Renal cortex interstitium (tissue), 15 donors: Measurements from ENCODE around the gene TBC1D3H. TPM values are rescaled to one million over a fixed set of nuclear protein-coding genes. Genes with fewer than 3 reads are reported as not detected.
"Not testable (repeated sequence)": the region's sequence is repeated elsewhere in the genome, so short reads cannot be mapped to it uniquely, and the experiment has no call there.

Experiments
- DNase-seq, 11 donors: peaks; one replicate each; pipeline ENCODE4 v3.0.0-alpha.2; 2013; ENCODE audit warnings: low read depth in 9 of 11, low spot score in 4 of 11; ENCODE audit errors: extremely low read depth in 1 of 11
- long read RNA-seq, 16 experiments: transcript quantifications; one replicate each; lab custom pipeline, GENCODE V29; 2026
- polyA plus RNA-seq, 3 donors: library from polyadenylated mRNA; unstranded; fragments of 120-200 nt; gene quantifications; one replicate each; pipeline ENCODE4 v1.2.1, GENCODE V29; 2013; ENCODE audit not compliant: insufficient read length in 3 of 3

The TBC1D3H gene
- 1 to 10 TPM in 1 of 3 donors, not detected in 2; 3.3 TPM for polyA plus RNA-seq
- long read RNA-seq, donor 1, result 0 reads
- long read RNA-seq, donor 2, result 0 reads
- long read RNA-seq, donor 3, result 0 reads
- long read RNA-seq, donor 4, result 0 reads
- long read RNA-seq, donor 5, result 0 reads
- long read RNA-seq, donor 6, result 0 reads
- long read RNA-seq, donor 7, result 0 reads
- long read RNA-seq, donor 8, result 0 reads
- long read RNA-seq, donor 9, result 0 reads
- long read RNA-seq, donor 10, result 0 reads
- long read RNA-seq, donor 11, result 0 reads
- long read RNA-seq, donor 12, result 0 reads
- long read RNA-seq, donor 13, result 0 reads
- long read RNA-seq, donor 14, result 0 reads
- long read RNA-seq, donor 15, result 0 reads
- long read RNA-seq, donor 16, result 0 reads

- not testable (repeated sequence) for DNase-seq
Observed at GRCh38 chr17:36388385-36389245, at the start of gene TBC1D3H. TSS of gene TBC1D3H (minus strand) at chr17:36388435. CDS start at chr17:36386895, 1,540 bp downstream.

- DNase-seq, result not testable (repeated sequence)
Observed at GRCh38 chr17:36428891-36429290, 40.7 kb upstream of the TBC1D3H start.

- DNase-seq, result not testable (repeated sequence)
Observed at GRCh38 chr17:36415180-36415941, 27.1 kb upstream of the TBC1D3H start.

GRCh38 chr17:36390943-36391645 lies 2.9 kb upstream of the TBC1D3H start:
- not testable (repeated sequence) for DNase-seq

- DNase-seq, result not testable (repeated sequence)
Observed at GRCh38 chr17:36375938-36376337, 12.3 kb downstream of the TBC1D3H start.

- not testable (repeated sequence) for DNase-seq
Observed at GRCh38 chr17:36362496-36362895, 25.7 kb downstream of the TBC1D3H start.

Other genes with a start within 250 kb of the TBC1D3H start
- gene TBC1D3B, start 211.8 kb downstream of the TBC1D3H start, polyA plus RNA-seq, result 10 to 100 TPM in 1 of 3 donors, 1 to 10 TPM in 2; 6.9 to 18.7 (median 8.6) TPM
- 1 to 10 TPM in 2 of 3 donors, under 1 TPM in 1; 0.69 to 1.5 (median 1.1) TPM for gene CCL3L1, start 191.7 kb downstream of the TBC1D3H start, polyA plus RNA-seq
- 1 to 10 TPM in 2 of 3 donors, under 1 TPM in 1; 0.73 to 1.8 (median 1.7) TPM for gene CCL4L2, start 177.4 kb downstream of the TBC1D3H start, polyA plus RNA-seq
- gene TBC1D3I, start 123.9 kb downstream of the TBC1D3H start, polyA plus RNA-seq, result 1 to 10 TPM in 1 of 3 donors, under 1 TPM in 1, not detected in 1; 0.92 to 3.3 TPM
- not detected for gene TBC1D3G, start 64.6 kb downstream of the TBC1D3H start, polyA plus RNA-seq
- gene ZNHIT3, start 98.2 kb upstream of the TBC1D3H start, polyA plus RNA-seq, result 10 to 100 TPM; 60.9 to 73.1 (median 70.2) TPM
- gene MYO19, start 146.4 kb upstream of the TBC1D3H start, polyA plus RNA-seq, result 10 to 100 TPM; 42.1 to 62.8 (median 45.5) TPM
- 10 to 100 TPM; 10.3 to 17.0 (median 11.2) TPM for gene PIGW, start 146.6 kb upstream of the TBC1D3H start, polyA plus RNA-seq
- 10 to 100 TPM; 76.7 to 95.9 (median 91.3) TPM for gene GGNBP2, start 156.5 kb upstream of the TBC1D3H start, polyA plus RNA-seq
- gene DHRS11, start 203.4 kb upstream of the TBC1D3H start, polyA plus RNA-seq, result 10 to 100 TPM; 23.5 to 27.5 (median 25.9) TPM
- 1 to 10 TPM; 3.7 to 5.6 (median 4.3) TPM for gene MRM1, start 213.1 kb upstream of the TBC1D3H start, polyA plus RNA-seq